ENCODE data around the gene PTPRC.
"Not testable (repeated sequence)": the region's sequence is repeated elsewhere in the genome, so short reads cannot be mapped to it uniquely, and the experiment has no call there.

PTPRC gene

GRCh38 chr1:198638894-198639635, at the start of gene PTPRC:
Gene PTPRC, plus strand, starts transcription at chr1:198639040. Its CDS starts 229 bp downstream, at chr1:198639269.
- no peak for DNase-seq

GRCh38 chr1:198590454-198590853, 48.4 kb upstream of the PTPRC start:
- DNase-seq: no peak

GRCh38 chr1:198595765-198596164, 43.1 kb upstream of the PTPRC start:
- DNase-seq: no peak

- DNase-seq: no peak
Measured at GRCh38 chr1:198597690-198598430, 41.0 kb upstream of the PTPRC start.

GRCh38 chr1:198598796-198599321, 40.0 kb upstream of the PTPRC start:
- DNase-seq: no peak

- no peak for DNase-seq
Measured at GRCh38 chr1:198599749-198600148, 39.1 kb upstream of the PTPRC start.

GRCh38 chr1:198600906-198601305, 37.9 kb upstream of the PTPRC start:
- DNase-seq: no peak

GRCh38 chr1:198601310-198601709, 37.5 kb upstream of the PTPRC start:
- DNase-seq: not testable (repeated sequence)

GRCh38 chr1:198601936-198602889, 36.6 kb upstream of the PTPRC start:
- DNase-seq: peak; percentile 32 to 57

- DNase-seq: no peak
Measured at GRCh38 chr1:198604975-198605374, 33.9 kb upstream of the PTPRC start.

- DNase-seq: no peak
Measured at GRCh38 chr1:198605406-198605805, 33.4 kb upstream of the PTPRC start.

- no peak for DNase-seq
Measured at GRCh38 chr1:198606020-198606438, 32.8 kb upstream of the PTPRC start.

- DNase-seq: no peak
Measured at GRCh38 chr1:198607714-198608113, 31.1 kb upstream of the PTPRC start.

- DNase-seq: no peak
Measured at GRCh38 chr1:198610362-198610761, 28.5 kb upstream of the PTPRC start.

GRCh38 chr1:198611219-198611618, 27.6 kb upstream of the PTPRC start:
- DNase-seq: no peak

GRCh38 chr1:198612471-198613260, 26.2 kb upstream of the PTPRC start:
- DNase-seq: no peak

GRCh38 chr1:198617406-198617805, 21.4 kb upstream of the PTPRC start:
- no peak for DNase-seq

GRCh38 chr1:198619375-198620140, 19.3 kb upstream of the PTPRC start:
- peak in 1 of 2 donors; percentile 45 for DNase-seq

- DNase-seq: no peak
Measured at GRCh38 chr1:198620218-198620617, 18.6 kb upstream of the PTPRC start.

- peak; percentile 62 to 69 for DNase-seq
Measured at GRCh38 chr1:198620951-198621824, 17.7 kb upstream of the PTPRC start.
